ENCODE results near the gene EIF2A. TPM values are rescaled to one million over a fixed set of nuclear protein-coding genes. Genes with fewer than 3 reads are reported as not detected.
"Not testable (repeated sequence)": the region's sequence is repeated elsewhere in the genome, so short reads cannot be mapped to it uniquely, and the experiment has no call there.

The EIF2A gene
- total and polyA plus RNA-seq, 9 of the 15 experiments (the other 6 are each of a cell fraction or from before 2014, with no cell fraction given) = 106 to 192 (median 168) TPM

DNA sequence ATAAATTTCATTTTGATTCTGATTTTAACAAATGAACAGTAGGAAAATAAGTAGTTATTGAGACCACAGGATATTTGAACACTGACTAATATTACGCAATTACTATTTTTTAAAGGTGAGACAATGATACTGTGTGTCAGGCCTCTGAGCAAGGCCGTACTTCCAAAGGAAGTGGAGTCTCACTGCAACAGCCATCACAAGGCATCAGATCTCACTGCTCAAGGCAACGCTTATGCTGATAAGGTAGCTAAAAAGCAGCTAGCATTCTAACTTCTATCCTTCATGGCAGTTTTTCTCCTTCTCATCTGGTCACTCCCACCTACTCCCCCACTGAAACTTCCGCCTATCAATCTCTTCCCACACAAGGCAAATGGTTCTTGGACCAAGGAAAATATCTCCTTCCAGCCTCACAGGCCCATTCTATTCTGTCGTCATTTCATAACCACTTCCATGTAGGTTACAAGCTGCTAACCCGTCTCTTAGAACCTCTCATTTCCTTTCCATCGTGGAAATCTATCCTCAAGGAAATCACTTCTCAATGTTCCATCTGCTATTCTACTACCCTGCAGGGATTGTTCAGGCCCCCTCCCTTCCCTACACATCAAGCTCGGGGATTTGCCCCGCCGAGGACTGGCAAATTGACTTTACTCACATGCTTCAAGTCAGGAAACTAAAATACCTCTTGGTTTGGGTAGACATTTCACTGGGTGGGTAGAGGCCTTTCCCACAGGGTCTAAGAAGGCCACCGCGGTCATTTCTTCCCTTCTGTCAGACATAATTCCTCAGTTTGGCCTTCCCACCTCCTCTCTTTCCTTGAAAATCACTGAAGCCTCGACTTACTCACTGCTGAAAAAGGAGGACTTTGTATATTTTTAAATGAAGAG is 54.3 kb downstream of the EIF2A start (continued):
- TF ChIP-seq NR2C1 (IDR thresholded peaks at IDR 0.05); TEAD4 (CRISPR knock-in tag; IDR thresholded peaks at IDR 0.05; ENCODE audit: borderline replicate concordance); MYBL2 (CRISPR knock-in tag; IDR thresholded peaks at IDR 0.05; ENCODE audit: borderline replicate concordance): not testable (repeated sequence)
- TF ChIP-seq NR2C1 (tag; IDR thresholded peaks at IDR 0.05) (0 out of 2 replicates have a peak, but pooled peaks have one; percentile 13), YY1 (IDR thresholded peaks at IDR 0.05; ENCODE audit: borderline replicate concordance in 1 of 3, control insufficient read depth in 1 of 3, extremely low read depth in 1 of 3, insufficient read depth in 3 of 3, insufficient read length in 1 of 3, insufficient replicate concordance in 2 of 3, low read depth in 1 of 3, low read length in 2 of 3) (peak in 1 of 3 experiments; percentile 50), KLF16 (IDR thresholded peaks at IDR 0.05) (0 out of 2 replicates have a peak, but pooled peaks have one; percentile 66), POLR2H (tag; IDR thresholded peaks at IDR 0.05; ENCODE audit: low read depth) (peak; percentile 44; the same call in 1 of the 2 replicates), GATA2 (CRISPR knock-in tag; IDR thresholded peaks at IDR 0.05) (peak; percentile 32; the same call in 1 of the 2 replicates), GTF2E2 (tag; IDR thresholded peaks at IDR 0.05) (0 out of 2 replicates have a peak, but pooled peaks have one; percentile 2), TEAD4 (IDR thresholded peaks at IDR 0.05; ENCODE audit: low read length) (peak; percentile 44), MYBL2 (IDR thresholded peaks at IDR 0.05; ENCODE audit: low read depth) (0 out of 2 replicates have a peak, but pooled peaks have one; percentile 12), ARNT (IDR thresholded peaks at IDR 0.05) (0 out of 4 replicates have a peak, but pooled peaks of 1 of the 2 experiments have one; percentile 56), CXXC5 (CRISPR knock-in tag; IDR thresholded peaks at IDR 0.05) (peak; percentile 61)
- TF ChIP-seq, protein P1, sequence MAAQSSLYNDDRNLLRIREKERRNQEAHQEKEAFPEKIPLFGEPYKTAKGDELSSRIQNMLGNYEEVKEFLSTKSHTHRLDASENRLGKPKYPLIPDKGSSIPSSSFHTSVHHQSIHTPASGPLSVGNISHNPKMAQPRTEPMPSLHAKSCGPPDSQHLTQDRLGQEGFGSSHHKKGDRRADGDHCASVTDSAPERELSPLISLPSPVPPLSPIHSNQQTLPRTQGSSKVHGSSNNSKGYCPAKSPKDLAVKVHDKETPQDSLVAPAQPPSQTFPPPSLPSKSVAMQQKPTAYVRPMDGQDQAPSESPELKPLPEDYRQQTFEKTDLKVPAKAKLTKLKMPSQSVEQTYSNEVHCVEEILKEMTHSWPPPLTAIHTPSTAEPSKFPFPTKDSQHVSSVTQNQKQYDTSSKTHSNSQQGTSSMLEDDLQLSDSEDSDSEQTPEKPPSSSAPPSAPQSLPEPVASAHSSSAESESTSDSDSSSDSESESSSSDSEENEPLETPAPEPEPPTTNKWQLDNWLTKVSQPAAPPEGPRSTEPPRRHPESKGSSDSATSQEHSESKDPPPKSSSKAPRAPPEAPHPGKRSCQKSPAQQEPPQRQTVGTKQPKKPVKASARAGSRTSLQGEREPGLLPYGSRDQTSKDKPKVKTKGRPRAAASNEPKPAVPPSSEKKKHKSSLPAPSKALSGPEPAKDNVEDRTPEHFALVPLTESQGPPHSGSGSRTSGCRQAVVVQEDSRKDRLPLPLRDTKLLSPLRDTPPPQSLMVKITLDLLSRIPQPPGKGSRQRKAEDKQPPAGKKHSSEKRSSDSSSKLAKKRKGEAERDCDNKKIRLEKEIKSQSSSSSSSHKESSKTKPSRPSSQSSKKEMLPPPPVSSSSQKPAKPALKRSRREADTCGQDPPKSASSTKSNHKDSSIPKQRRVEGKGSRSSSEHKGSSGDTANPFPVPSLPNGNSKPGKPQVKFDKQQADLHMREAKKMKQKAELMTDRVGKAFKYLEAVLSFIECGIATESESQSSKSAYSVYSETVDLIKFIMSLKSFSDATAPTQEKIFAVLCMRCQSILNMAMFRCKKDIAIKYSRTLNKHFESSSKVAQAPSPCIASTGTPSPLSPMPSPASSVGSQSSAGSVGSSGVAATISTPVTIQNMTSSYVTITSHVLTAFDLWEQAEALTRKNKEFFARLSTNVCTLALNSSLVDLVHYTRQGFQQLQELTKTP (IDR thresholded peaks at IDR 0.05; ENCODE audit: low read depth in 1 of 2, partially characterized antibody in 2 of 2) = peak; percentile 63 to 81
- TF ChIP-seq, protein P2, sequence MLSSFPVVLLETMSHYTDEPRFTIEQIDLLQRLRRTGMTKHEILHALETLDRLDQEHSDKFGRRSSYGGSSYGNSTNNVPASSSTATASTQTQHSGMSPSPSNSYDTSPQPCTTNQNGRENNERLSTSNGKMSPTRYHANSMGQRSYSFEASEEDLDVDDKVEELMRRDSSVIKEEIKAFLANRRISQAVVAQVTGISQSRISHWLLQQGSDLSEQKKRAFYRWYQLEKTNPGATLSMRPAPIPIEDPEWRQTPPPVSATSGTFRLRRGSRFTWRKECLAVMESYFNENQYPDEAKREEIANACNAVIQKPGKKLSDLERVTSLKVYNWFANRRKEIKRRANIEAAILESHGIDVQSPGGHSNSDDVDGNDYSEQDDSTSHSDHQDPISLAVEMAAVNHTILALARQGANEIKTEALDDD (IDR thresholded peaks at IDR 0.05) = 0 out of 2 replicates have a peak, but pooled peaks have one; percentile 75
- TF ChIP-seq, protein P3, sequence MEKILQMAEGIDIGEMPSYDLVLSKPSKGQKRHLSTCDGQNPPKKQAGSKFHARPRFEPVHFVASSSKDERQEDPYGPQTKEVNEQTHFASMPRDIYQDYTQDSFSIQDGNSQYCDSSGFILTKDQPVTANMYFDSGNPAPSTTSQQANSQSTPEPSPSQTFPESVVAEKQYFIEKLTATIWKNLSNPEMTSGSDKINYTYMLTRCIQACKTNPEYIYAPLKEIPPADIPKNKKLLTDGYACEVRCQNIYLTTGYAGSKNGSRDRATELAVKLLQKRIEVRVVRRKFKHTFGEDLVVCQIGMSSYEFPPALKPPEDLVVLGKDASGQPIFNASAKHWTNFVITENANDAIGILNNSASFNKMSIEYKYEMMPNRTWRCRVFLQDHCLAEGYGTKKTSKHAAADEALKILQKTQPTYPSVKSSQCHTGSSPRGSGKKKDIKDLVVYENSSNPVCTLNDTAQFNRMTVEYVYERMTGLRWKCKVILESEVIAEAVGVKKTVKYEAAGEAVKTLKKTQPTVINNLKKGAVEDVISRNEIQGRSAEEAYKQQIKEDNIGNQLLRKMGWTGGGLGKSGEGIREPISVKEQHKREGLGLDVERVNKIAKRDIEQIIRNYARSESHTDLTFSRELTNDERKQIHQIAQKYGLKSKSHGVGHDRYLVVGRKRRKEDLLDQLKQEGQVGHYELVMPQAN (IDR thresholded peaks at IDR 0.05; ENCODE audit: borderline replicate concordance) = 0 out of 2 replicates have a peak, but pooled peaks have one; percentile 27
